ENCODE data around the gene VSTM4.

DNA sequence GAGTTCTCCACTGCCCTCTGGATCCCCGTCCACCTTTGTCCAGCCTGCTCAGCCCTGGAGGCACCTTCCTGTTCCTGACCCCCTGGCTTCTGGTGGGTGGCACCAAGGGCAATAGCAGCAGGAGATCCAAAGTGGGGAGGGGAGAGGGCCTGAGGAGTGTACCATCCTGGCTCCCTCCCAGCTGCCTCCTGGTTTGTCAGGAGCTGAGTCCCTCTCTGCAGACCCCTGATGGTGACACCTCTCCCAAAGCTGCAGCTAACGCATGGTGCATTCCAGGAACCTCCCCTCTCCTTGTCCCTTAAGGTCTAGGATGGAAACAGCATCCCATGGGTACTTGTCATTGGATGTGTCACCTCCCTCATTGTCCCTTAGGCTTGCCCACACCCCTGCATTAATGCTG, 39.6 kb downstream of the VSTM4 start:
- no peak for TF ChIP-seq ZNF274 (IDR thresholded peaks at IDR 0.05; ENCODE audit: low read depth, low read length)
- no peak for TF ChIP-seq SUZ12 (IDR thresholded peaks at IDR 0.05; ENCODE audit: extremely low read depth, insufficient read depth, insufficient read length)

All from NT2/D1 (cell line).